IMR-90 (cell line): ENCODE results near the gene DNAJC17. TPM values are rescaled to one million over a fixed set of nuclear protein-coding genes. Genes with fewer than 3 reads are reported as not detected.

Experiments used
- ATAC-seq: fragments of 200-7000 bp; cut with Tn5 transposase; 2 replicates; pipeline ENCODE4 v1.9.1; 2020; ENCODE audit warnings: low read depth, mild to moderate bottlenecking, moderate library complexity
- BruUV-seq: library from RNA; stranded (reverse); fragments of 400-500 nt; replicated peaks from 2 replicates; lab custom pipeline; 2021; lab: Mats Ljungman, UMichigan
- CTCF ChIA-PET: fragments of 300-600 bp; formaldehyde crosslinking; extraction: SDS; loops from one replicate; lab custom pipeline; 2021; ENCODE audit warnings: antibody characterized with exemption; lab: Yijun Ruan, JAX
- POLR2A ChIA-PET: fragments of 300-600 bp; sonication (Branson Sonifier 250); formaldehyde crosslinking; loops from one replicate; lab custom pipeline; 2022; ENCODE audit warnings: antibody characterized with exemption; ENCODE audit not compliant: unreplicated experiment; lab: Charles Lee
- DNase-seq: peaks from one replicate; pipeline ENCODE4 v3.0.0; 2013
- H2AFZ ChIP-seq: replicated peaks from 2 replicates; pipeline ENCODE3; 2013; ENCODE audit warnings: low read length, mild to moderate bottlenecking; ENCODE audit not compliant: poor library complexity
- H2AK5ac ChIP-seq: 2 replicates; pipeline ENCODE4 v1.6.1; 2013; ENCODE audit warnings: low read depth, low read length, inconsistent platforms
- H2AK9ac ChIP-seq: replicated peaks from 2 replicates; pipeline ENCODE3; 2013; ENCODE audit warnings: mild to moderate bottlenecking, low read depth, low read length, moderate library complexity; ENCODE audit not compliant: poor library complexity
- H2BK120ac ChIP-seq: 2 replicates; pipeline ENCODE4 v1.6.1; 2013; ENCODE audit warnings: low read depth, low read length, inconsistent platforms
- H2BK15ac ChIP-seq: 3 replicates; pipeline ENCODE4 v1.6.1; 2013; ENCODE audit warnings: low read depth, low read length, inconsistent platforms
- H2BK20ac ChIP-seq: 2 replicates; pipeline ENCODE4 v1.6.1; 2013; ENCODE audit warnings: low read depth, mild to moderate bottlenecking, inconsistent platforms, low read length, moderate library complexity
- H2BK5ac ChIP-seq: 2 replicates; pipeline ENCODE4 v1.6.1; 2013; ENCODE audit warnings: mild to moderate bottlenecking, low read depth, low read length, inconsistent platforms; ENCODE audit not compliant: poor library complexity, severe bottlenecking
- H3K14ac ChIP-seq: replicated peaks from 2 replicates; pipeline ENCODE4 v1.6.1; 2013; ENCODE audit warnings: low read depth, low read length, inconsistent platforms
- H3K18ac ChIP-seq: 2 replicates; pipeline ENCODE4 v1.6.1; 2013; ENCODE audit warnings: low read depth, low read length, control low read depth
- H3K23ac ChIP-seq: 2 replicates; pipeline ENCODE4 v1.6.1; 2013; ENCODE audit warnings: low read depth, low read length, inconsistent platforms
- H3K27ac ChIP-seq: 2 replicates; pipeline ENCODE4 v1.5.1; 2013; ENCODE audit warnings: mild to moderate bottlenecking, control low read depth, low read length; ENCODE audit not compliant: insufficient read depth
- H3K27me3 ChIP-seq: 2 replicates; pipeline ENCODE4 v1.6.1; 2013; ENCODE audit warnings: low read length; ENCODE audit not compliant: control insufficient read depth, insufficient read depth
- H3K36me3 ChIP-seq: 2 replicates; pipeline ENCODE4 v1.6.1; 2013; ENCODE audit warnings: low read length, mixed read lengths; ENCODE audit not compliant: control insufficient read depth, insufficient read depth
- H3K4ac ChIP-seq: 2 replicates; pipeline ENCODE4 v1.6.1; 2013; ENCODE audit warnings: low read depth, low read length, inconsistent platforms
- H3K4me1 ChIP-seq: 2 replicates; pipeline ENCODE4 v1.6.1; 2013; ENCODE audit warnings: low read length, mixed read lengths; ENCODE audit not compliant: control insufficient read depth, insufficient read depth
- H3K4me2 ChIP-seq: 2 replicates; pipeline ENCODE4 v1.6.1; 2013; ENCODE audit warnings: low read depth, mild to moderate bottlenecking, control low read depth, low read length, moderate library complexity
- H3K4me3 ChIP-seq: 2 replicates; pipeline ENCODE4 v1.5.1; 2013; ENCODE audit warnings: low read depth, mild to moderate bottlenecking, control low read depth, low read length, moderate library complexity; ENCODE audit not compliant: insufficient read depth
- H3K56ac ChIP-seq: 2 replicates; pipeline ENCODE4 v1.6.1; 2013; ENCODE audit warnings: low read length, inconsistent platforms; ENCODE audit not compliant: insufficient read depth; ENCODE audit errors: extremely low read depth
- H3K79me1 ChIP-seq, 2 experiments: 2 replicates each; pipeline ENCODE4 v1.6.1; 2013; ENCODE audit warnings: low read length in 2 of 2, inconsistent platforms in 1 of 2, low read depth in 1 of 2
- H3K9ac ChIP-seq: 2 replicates; pipeline ENCODE4 v1.6.1; 2013; ENCODE audit warnings: low read depth, low read length, control low read depth
- H3K9me1 ChIP-seq: 2 replicates; pipeline ENCODE4 v1.6.1; 2013; ENCODE audit warnings: low read length, inconsistent platforms; ENCODE audit not compliant: insufficient read depth
- H3K9me3 ChIP-seq: 2 replicates; pipeline ENCODE4 v1.6.1; 2013; ENCODE audit warnings: low read length; ENCODE audit not compliant: control insufficient read depth, insufficient read depth
- H4K20me1 ChIP-seq: 2 replicates; pipeline ENCODE4 v1.6.1; 2013; ENCODE audit warnings: low read length, inconsistent platforms; ENCODE audit not compliant: insufficient read depth
- H4K5ac ChIP-seq: 2 replicates; pipeline ENCODE4 v1.6.1; 2013; ENCODE audit warnings: mild to moderate bottlenecking, low read depth, low read length, control low read depth
- H4K8ac ChIP-seq, 2 experiments: 2 replicates each; pipeline ENCODE4 v1.6.1; 2013; ENCODE audit warnings: low read depth in 2 of 2, low read length in 2 of 2, control low read depth in 1 of 2, inconsistent platforms in 1 of 2
- H4K91ac ChIP-seq: 2 replicates; pipeline ENCODE4 v1.6.1; 2013; ENCODE audit warnings: low read depth, low read length, inconsistent platforms; ENCODE audit not compliant: insufficient read depth
- BHLHE40 ChIP-seq: fragments of 150-350 bp; IDR thresholded peaks from 2 replicates; pipeline ENCODE4 v1.6.1; 2016; ENCODE audit warnings: mild to moderate bottlenecking, low read depth, low read length
- CEBPB ChIP-seq: IDR thresholded peaks from 2 replicates; pipeline ENCODE4 v1.6.1; 2012; ENCODE audit warnings: low read depth, low read length, improper control_type of control experiment
- CHD1 ChIP-seq: IDR thresholded peaks from 2 replicates; pipeline ENCODE4 v1.6.1; 2012; ENCODE audit warnings: low read depth, low read length, improper control_type of control experiment
- MAFK ChIP-seq: IDR thresholded peaks from 2 replicates; pipeline ENCODE4 v1.6.1; 2012; ENCODE audit warnings: low read depth, low read length, improper control_type of control experiment
- MAZ ChIP-seq: IDR thresholded peaks from 2 replicates; pipeline ENCODE4 v1.6.1; 2012; ENCODE audit warnings: low read depth, mild to moderate bottlenecking, low read length, improper control_type of control experiment, moderate library complexity, borderline replicate concordance
- MXI1 ChIP-seq: IDR thresholded peaks from 2 replicates; pipeline ENCODE4 v1.6.1; 2012; ENCODE audit warnings: low read depth, mild to moderate bottlenecking, low read length, moderate library complexity, borderline replicate concordance
- NFE2L2 ChIP-seq: fragments of 150-350 bp; IDR thresholded peaks from 2 replicates; pipeline ENCODE4 v1.6.1; 2016; ENCODE audit warnings: low read depth, mild to moderate bottlenecking, low read length
- POLR2A ChIP-seq: IDR thresholded peaks from 2 replicates; pipeline ENCODE4 v1.6.1; 2012; ENCODE audit warnings: mild to moderate bottlenecking, low read depth, low read length
- RAD21 ChIP-seq: IDR thresholded peaks from 2 replicates; pipeline ENCODE4 v1.6.1; 2012; ENCODE audit warnings: low read length, improper control_type of control experiment
- RCOR1 ChIP-seq: IDR thresholded peaks from 2 replicates; pipeline ENCODE4 v1.6.1; 2012; ENCODE audit warnings: mild to moderate bottlenecking, low read length, improper control_type of control experiment; ENCODE audit not compliant: insufficient replicate concordance
- RFX5 ChIP-seq: IDR thresholded peaks from 2 replicates; pipeline ENCODE4 v1.8.0; 2012; ENCODE audit warnings: low read depth, mild to moderate bottlenecking, low read length, moderate library complexity
- SMC3 ChIP-seq: fragments of 150-350 bp; IDR thresholded peaks from 2 replicates; pipeline ENCODE4 v1.6.1; 2016; ENCODE audit warnings: low read depth, mild to moderate bottlenecking, antibody characterized with exemption, low read length, moderate library complexity
- WGBS, 2 experiments: methylation state at CpG; one replicate each; pipeline versions ENCODE4 v1.1.5 to v1.1.7; 2013; ENCODE audit warnings: missing lambda C conversion rate in 2 of 2; ENCODE audit not compliant: insufficient read length in 1 of 2; ENCODE audit errors: extremely low coverage in 2 of 2; 5-methylcytosine and 5-hydroxymethylcytosine counted together
- dilution Hi-C: fragments of 300-500 bp; cut with HindIII; formaldehyde crosslinking; loops from one replicate; pipeline ENCODE4 v1.14.3; 2018; ENCODE audit warnings: low sequenced_read_pairs; ENCODE audit not compliant: unreplicated experiment
- in situ Hi-C: fragments of 300-500 bp; cut with MboI; formaldehyde crosslinking; loops from 3 replicates; pipeline ENCODE4 v1.14.3; 2019; ENCODE audit warnings: low sequenced_read_pairs, inconsistent platforms, mixed read lengths
- intact Hi-C: fragments of 100-400 bp; cut with micrococcal nuclease; formaldehyde crosslinking; loops from 2 replicates; pipeline ENCODE4 v1.10.0; 2022
- polyA plus RNA-seq, 3 experiments: library from polyadenylated mRNA; depleted of rRNA; stranded (reverse); fragments of >200 nt; gene quantifications; 2 replicates each; pipeline ENCODE4 v1.2.3, GENCODE V29; 2012; ENCODE audit warnings: low replicate concordance in 1 of 3
- total RNA-seq: library from RNA; depleted of rRNA; stranded (reverse); fragments of >200 nt; gene quantifications from 2 replicates; pipeline ENCODE4 v1.2.3, GENCODE V29; 2012
- TF ChIP-seq, protein P1 (sequence below): conservative IDR thresholded peaks from 2 replicates; pipeline ENCODE4 v1.5.1; 2012; ENCODE audit warnings: mild to moderate bottlenecking, low read depth, low read length, improper control_type of control experiment
- TF ChIP-seq, protein P2 (sequence below): fragments of 150-350 bp; IDR thresholded peaks from 2 replicates; pipeline ENCODE4 v1.6.1; 2016; ENCODE audit warnings: low read depth, mild to moderate bottlenecking, low read length, moderate library complexity, borderline replicate concordance
- TF ChIP-seq, protein P3 (sequence below): fragments of 150-350 bp; IDR thresholded peaks from 2 replicates; pipeline ENCODE4 v1.6.1; 2017; ENCODE audit warnings: mild to moderate bottlenecking, antibody characterized with exemption, low read length, low read depth

Gene DNAJC17
- total and polyA plus RNA-seq, 2 of the 4 experiments (the other 2 are of a cell fraction), result 58.6 to 107 TPM

DNA sequence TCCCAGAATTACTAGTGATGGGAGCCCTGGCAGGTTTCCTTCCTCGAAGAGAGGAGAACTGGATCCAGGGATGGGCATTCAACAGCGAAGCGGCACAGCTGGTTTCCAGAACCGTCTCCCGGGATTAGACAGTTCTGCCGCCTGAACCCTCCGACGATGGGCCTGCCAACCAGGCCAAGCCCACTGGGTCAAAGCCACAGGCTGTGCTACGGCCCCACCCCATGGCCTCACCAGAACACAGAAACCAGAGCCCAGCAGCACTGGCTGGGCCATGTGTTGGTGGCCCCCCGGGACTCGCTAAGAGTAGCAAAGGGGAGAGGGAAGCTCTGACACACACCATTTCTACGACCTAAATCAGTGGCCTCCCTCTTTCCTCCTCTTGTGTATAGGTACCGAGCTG, 35.3 kb downstream of the DNAJC17 start:
- 97% methylated on average over 6 of the region's 13 CpGs; no CpG with 5 or more reads in 1 of the 2 experiments for WGBS, 2 experiments
- H4K20me1 ChIP-seq, result no peaks in the 10 kb centered on the region
- H2AK5ac ChIP-seq, result no peak overlapping the region
- H3K4me3 ChIP-seq, result no peak overlapping the region
- H2AFZ ChIP-seq, result no peak overlapping the region
- no peak overlapping the region for H2BK5ac ChIP-seq
- H3K9me1 ChIP-seq, result no peaks in the 10 kb centered on the region
- ATAC-seq, result no peak
- H3K56ac ChIP-seq, result no peak overlapping the region
- no peak overlapping the region for H2BK20ac ChIP-seq
- H4K91ac ChIP-seq, result no peak overlapping the region
- H3K27ac ChIP-seq, result no peak overlapping the region
- no peaks in the 10 kb centered on the region for H3K79me1 ChIP-seq
- H4K5ac ChIP-seq, result no peak overlapping the region
- H3K36me3 ChIP-seq, result peaks cover 55% of the 10 kb centered on the region
- no peaks in the 10 kb centered on the region for H3K9me3 ChIP-seq
- H3K14ac ChIP-seq, result no peak overlapping the region
- TF ChIP-seq MXI1, result no peak
- TF ChIP-seq, protein P1, sequence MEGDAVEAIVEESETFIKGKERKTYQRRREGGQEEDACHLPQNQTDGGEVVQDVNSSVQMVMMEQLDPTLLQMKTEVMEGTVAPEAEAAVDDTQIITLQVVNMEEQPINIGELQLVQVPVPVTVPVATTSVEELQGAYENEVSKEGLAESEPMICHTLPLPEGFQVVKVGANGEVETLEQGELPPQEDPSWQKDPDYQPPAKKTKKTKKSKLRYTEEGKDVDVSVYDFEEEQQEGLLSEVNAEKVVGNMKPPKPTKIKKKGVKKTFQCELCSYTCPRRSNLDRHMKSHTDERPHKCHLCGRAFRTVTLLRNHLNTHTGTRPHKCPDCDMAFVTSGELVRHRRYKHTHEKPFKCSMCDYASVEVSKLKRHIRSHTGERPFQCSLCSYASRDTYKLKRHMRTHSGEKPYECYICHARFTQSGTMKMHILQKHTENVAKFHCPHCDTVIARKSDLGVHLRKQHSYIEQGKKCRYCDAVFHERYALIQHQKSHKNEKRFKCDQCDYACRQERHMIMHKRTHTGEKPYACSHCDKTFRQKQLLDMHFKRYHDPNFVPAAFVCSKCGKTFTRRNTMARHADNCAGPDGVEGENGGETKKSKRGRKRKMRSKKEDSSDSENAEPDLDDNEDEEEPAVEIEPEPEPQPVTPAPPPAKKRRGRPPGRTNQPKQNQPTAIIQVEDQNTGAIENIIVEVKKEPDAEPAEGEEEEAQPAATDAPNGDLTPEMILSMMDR, result no peak
- no peak for TF ChIP-seq RFX5
- TF ChIP-seq, protein P2, sequence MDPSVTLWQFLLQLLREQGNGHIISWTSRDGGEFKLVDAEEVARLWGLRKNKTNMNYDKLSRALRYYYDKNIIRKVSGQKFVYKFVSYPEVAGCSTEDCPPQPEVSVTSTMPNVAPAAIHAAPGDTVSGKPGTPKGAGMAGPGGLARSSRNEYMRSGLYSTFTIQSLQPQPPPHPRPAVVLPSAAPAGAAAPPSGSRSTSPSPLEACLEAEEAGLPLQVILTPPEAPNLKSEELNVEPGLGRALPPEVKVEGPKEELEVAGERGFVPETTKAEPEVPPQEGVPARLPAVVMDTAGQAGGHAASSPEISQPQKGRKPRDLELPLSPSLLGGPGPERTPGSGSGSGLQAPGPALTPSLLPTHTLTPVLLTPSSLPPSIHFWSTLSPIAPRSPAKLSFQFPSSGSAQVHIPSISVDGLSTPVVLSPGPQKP, result no peak
- TF ChIP-seq MAZ, result no peak
- no peak for TF ChIP-seq RCOR1
- TF ChIP-seq NFE2L2, result no peak
- TF ChIP-seq MAFK, result no peak
- TF ChIP-seq CEBPB, result no peak
- TF ChIP-seq BHLHE40, result no peak
- TF ChIP-seq, protein P3, sequence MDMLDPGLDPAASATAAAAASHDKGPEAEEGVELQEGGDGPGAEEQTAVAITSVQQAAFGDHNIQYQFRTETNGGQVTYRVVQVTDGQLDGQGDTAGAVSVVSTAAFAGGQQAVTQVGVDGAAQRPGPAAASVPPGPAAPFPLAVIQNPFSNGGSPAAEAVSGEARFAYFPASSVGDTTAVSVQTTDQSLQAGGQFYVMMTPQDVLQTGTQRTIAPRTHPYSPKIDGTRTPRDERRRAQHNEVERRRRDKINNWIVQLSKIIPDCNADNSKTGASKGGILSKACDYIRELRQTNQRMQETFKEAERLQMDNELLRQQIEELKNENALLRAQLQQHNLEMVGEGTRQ, result no peak
- no peak for TF ChIP-seq RAD21
- no peak for TF ChIP-seq CHD1
- TF ChIP-seq SMC3, result no peak
- TF ChIP-seq POLR2A, result no peak
- no peak overlapping the region for H3K18ac ChIP-seq
- intact Hi-C loops, result no loop called here
- POLR2A ChIA-PET, result no interaction called here
- no peak overlapping the region for H3K23ac ChIP-seq
- H3K9ac ChIP-seq, result no peak overlapping the region
- CTCF ChIA-PET, result no interaction called here
- H4K8ac ChIP-seq, result no peak overlapping the region
- in situ Hi-C loops, result no loop called here
- no peak overlapping the region for H3K4me2 ChIP-seq
- no peak overlapping the region for H2BK120ac ChIP-seq
- no peak overlapping the region for H2AK9ac ChIP-seq
- H3K4me1 ChIP-seq, result peaks cover 3% of the 10 kb centered on the region
- no peak for DNase-seq
- BruUV-seq, result no TSS peak
- no peak overlapping the region for H2BK15ac ChIP-seq
- H3K4ac ChIP-seq, result no peak overlapping the region
- H3K27me3 ChIP-seq, result no peaks in the 10 kb centered on the region
- dilution Hi-C loops, result no loop called here
